HG03521 (cell line): ENCODE results near the gene SVOP.

ENCODE experiments used
- ATAC-seq: cut with Tn5 transposase; IDR thresholded peaks from one replicate; pipeline ENCODE4 v1.9.1; 2021; ENCODE audit warnings: mild to moderate bottlenecking, moderate library complexity; ENCODE audit not compliant: unreplicated experiment

The SVOP gene

DNA sequence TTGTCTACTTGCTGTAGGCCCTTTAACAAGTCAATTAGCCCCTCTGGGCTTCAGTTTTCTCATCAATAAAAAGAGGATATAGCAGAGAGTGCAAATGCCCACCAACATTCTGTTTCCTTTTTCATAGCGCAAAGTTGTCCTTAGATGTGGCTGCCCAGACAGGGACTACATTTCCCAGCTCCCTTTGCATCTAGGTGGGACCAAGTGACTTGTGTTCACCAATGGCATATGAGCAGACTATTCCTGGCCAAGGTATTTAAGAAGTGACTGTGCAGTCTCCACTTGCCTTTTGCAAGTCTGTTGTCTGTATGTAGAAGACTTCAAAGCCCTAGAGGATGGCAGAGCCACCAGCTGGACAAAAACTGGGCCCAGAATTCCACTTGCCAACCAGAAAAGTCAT, 81.3 kb downstream of the SVOP start:
- peak; percentile 59 for ATAC-seq

DNA sequence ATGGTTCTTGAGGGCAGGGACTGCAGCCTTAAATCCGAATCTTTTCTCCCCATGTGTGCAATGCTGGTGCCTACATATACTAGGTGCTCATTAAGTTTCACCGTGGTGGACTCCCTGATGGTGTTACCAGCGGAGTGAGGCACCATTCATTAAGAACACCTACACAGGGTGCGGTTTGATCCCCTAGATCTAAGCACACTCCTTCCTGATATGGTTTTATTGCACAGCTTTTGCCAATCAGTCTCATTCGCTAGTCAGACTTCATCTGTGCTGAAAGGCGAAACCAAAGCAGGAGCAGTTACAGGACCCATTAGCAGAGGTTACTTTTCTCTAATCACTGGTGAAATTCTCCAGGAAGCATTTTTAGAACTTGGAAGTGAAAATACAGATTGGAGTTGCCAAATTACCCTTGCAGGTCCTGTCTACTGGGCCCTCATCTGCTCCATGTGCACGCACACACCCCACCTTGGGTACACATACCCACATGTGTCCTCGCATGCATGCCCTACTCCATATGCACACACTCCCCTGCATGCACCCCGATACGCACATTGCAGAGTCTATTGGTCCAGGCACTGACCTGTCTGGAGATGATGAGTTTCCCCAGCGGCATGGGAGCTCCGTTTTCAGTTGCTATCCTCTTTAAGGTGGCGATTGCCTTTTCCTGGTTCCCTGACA, 82.5 kb downstream of the SVOP start:
- no peak for ATAC-seq

DNA sequence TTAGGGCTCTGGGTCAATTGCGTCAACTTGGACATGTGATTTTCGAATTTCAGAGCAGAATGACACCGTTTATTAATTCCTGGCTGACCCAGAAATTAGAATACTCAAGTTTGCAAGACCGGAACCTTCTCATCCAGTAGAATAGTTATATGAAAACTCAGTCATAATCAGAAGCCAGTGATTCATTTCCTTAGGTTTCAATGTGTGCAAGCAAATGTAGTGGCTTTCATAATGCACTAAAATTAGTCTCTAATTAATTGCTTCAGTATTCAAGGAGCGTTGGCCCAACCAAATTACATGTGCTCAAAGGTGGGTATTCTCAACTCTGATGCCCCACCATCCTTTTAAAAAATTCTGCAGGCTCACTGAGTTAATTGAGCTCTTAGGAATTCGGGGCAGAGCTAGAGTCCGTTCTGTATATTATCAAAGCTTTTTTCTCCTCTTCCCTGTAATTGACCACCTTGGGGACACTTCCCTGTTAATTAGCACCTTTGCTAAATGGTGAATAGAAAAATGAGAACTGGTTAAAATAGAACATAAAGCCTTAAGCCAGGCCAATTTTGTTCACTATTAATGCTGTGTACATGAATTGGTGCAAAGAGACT, 85.6 kb downstream of the SVOP start:
- no peak for ATAC-seq

DNA sequence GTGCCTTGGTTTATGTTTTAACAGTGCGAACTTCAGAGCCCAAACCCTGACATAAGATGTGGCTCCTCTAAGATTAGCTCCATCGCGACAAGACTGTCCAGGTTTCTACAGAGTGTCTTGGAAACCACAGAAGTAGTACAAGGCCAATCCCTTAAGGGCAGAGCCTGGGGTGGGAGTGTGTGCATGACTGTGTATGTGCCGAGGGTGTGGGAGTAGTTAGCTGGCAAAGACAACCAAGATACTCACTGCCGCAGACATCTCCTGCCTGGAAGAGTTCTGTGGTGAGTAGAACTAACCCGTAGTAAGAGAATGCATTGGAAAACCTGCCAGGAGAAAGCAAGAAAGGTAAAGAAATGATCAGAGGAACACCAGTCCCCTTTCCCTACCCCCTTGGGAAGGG, 86.9 kb downstream of the SVOP start:
- ATAC-seq, result no peak

DNA sequence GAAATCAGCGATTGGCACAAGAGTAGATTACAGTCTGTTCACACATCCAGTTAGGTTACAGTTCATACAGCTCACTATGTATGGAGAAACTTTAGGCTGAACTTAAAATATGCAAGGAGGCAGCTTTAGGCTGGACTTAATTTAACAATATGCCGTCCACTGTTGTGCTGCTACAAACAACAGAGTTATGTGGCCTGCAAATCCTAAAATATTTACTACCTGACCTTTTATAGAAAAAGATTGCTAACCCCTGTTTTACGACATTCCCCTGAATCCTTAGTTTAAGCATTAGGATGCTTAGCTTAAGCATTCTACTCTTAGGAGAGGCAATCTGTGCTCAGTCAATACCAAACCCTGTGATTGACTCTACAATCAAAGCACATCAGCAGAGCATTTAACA, 90.1 kb downstream of the SVOP start:
- ATAC-seq, result no peak

DNA sequence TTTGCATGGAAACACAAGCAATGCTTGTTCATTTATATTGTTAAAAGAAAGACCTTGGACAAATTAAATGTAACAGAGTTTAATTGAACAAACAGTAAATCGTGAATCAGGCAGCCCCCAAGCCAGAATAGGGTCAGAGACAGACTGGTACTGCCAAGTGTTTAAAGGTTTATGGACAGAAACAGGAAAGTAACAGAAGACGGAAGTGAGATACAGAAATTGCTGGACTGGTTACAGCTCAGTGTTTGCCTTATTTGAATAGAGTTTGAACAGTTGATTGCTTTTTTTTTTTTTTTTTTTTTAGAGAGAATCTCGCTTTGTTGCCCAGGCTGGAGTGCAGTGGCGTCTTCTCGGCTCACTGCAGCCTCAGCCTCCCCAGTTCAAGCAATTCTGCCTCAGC, 90.7 kb downstream of the SVOP start:
- no peak for ATAC-seq

DNA sequence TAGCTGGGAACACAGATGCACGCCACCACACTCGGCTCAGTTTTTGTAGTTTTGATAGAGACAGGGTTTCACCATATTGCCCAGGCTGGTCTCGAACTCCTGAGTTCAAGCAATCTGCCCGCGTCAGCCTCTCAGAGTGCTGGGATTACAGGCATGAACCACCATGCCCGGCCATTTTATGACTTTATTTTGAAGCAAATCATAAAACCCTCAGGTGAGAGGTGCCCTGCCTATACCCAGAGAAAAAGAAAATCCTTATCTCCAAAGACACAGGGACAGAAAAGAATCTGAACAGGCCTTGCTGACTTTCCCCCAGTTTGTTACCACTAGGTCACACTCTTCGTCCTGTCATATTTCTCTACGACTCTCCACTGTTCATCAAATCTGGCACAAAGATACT, 92.2 kb downstream of the SVOP start:
- ATAC-seq, result no peak

DNA sequence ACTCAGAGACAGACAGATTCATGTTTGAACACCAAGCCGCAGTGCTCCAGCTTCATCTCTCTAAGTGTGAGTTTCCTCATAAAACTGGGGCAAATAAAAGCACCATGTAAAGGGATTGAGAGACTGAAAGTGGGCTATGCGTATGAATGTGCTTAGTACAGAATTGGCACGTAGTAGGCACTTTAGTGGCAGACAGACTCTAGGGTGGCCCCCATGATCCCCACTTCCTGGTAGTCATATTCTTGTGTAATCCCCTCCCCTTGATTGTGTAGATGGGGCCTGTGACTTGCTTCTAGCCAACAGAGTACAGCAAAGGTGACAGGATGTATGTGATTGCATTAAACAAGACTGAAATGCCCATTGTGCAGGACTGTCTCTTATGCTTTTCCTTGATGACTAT, 98.0 kb downstream of the SVOP start:
- ATAC-seq, result no peak

DNA sequence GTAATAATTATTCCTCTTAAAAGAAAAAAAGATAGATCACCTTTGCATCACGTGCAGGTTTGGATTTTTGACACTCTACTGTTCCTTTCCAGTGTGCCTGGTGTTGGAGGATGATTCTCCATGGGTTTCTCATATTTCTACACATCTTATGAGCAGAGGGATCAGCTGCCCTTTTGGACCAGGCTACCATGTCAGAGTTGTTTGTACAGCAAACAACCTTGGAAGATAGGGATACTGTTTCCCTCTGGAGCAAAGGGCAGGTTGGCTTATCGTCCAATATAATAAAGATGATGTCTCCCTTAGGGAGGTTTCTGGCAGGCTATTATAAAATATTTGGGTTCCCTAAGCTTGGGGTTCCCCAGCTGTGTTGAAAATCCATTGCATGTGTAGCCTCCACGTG, 98.9 kb downstream of the SVOP start:
- no peak for ATAC-seq

DNA sequence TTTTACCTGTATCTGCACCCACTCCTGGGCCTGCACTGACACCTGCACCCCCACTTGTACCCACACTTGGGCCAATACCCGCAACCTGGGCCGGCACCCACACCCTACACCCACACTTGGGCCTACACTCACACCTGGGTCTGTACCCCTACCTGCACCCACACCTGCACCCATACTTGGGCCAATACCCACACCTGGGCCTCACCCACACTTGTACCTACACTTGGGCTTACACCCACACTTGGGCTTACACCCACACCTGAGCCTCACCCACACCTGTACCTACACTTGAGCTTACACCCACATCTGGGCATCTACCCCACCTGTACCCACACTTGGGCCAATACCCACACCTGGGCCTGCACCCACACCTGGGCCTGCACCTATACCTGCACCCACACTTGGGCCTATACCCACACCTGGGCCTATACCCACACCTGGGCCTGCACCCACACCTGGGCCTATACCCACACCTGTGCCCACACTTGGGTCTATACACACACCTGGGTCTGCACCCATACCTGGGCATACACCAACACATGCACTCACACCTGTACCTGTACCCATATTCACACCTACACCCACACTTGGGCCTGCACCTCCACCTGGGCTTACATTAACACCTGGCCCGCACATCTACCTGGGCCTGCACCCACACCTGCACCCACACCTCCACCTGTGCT, 101.8 kb downstream of the SVOP start:
- no peak for ATAC-seq

DNA sequence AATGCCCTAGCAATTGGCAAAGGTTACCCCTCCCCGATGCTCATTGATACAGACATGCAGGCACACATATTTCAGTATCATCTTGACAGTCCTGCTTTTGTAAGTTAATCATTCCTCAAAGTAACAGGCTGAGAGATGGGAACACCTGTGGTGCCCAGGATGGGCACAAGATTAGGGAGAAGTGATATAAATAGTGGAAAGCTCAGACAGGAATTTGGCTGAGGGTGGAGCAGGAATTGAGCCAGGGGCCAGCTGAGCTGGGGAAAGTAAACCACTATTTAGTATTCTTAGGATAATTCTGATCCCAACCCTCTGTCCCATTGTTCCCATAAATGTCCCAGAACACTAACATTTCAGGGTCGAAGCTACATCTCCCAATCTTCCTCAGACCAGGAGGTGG, 102.7 kb downstream of the SVOP start:
- no peak for ATAC-seq

DNA sequence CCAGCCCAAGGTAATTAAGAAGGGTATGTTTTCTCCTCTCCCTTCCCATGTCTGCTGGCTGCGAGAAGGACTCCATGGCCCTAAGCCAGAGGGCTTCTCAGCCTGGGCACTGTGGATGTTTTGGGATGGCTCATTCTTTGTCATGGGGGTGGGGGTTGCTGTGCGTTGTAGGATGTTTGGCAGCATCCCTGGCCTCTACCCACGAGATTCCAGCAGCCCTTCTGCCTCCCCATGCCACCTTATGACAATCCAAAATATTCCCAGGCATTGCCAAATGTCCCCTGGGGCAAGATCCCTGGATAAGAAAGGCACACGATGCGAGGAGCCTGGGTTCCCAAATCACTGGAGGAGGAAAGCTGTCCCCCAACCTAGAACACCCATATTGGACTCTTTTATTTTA, 104.5 kb downstream of the SVOP start:
- no peak for ATAC-seq

DNA sequence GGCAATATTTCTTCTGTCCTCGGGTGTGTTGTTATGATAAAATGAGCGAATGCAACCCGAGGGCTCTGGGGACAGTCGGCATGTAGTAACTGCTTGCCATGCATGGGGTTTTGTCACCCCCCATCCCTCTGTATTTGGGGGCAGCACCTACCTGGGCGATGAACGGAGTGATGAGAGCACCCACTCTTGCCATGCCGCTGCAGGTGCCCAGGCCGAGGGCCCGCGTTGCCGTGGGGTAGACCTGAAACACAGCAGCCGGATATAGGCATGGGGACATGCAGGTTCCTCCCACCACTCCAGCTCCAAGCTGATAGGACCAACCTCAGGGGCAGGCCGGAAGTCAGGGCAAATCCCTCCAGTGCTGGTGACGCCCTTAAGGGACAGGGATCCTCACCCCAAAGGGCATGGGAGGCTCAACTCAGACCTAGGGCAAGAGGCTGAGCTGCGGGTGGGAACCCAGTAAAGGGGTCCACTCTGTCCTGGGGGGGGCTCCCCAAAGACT, 105.2 kb downstream of the SVOP start:
- no peak for ATAC-seq

DNA sequence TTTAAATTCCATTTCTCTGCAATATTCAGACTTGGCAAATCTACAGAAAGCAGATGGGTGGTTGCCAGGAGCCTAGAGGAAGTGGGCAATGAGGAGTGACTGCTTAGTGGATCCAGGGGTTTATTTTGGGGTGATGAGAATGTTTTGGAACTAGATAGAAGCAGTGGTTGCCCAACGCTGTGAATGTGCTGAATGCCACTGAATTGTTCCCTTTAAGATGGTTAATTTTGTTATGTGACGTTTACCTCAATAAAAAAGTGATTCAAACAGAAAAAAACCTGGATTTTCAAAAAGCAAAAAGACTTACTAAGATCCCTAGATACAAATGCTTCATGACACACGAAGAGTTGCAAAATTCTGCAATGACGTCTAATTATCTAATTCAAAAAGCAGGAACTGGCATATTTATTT, 106.7 kb downstream of the SVOP start:
- ATAC-seq, result no peak

DNA sequence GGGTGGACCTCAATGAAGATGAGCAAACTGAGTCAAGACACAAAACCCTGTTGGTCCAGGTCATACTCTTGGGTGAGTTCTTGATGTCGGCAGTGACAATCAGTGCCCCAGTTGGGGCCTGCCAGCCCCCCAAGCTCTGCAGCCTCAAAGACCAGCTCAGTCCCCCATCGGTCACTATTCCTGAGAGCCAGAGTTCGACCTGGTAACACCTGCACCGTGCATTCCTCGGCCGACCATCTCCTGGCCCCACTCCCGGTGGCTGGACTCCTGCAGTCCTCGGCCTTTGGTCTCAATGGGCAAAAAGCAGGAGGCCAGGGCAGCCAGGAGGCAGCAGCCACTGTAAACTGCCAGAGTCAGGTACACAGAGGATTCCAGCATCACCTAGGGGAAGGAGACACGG, 108.5 kb downstream of the SVOP start:
- no peak for ATAC-seq

DNA sequence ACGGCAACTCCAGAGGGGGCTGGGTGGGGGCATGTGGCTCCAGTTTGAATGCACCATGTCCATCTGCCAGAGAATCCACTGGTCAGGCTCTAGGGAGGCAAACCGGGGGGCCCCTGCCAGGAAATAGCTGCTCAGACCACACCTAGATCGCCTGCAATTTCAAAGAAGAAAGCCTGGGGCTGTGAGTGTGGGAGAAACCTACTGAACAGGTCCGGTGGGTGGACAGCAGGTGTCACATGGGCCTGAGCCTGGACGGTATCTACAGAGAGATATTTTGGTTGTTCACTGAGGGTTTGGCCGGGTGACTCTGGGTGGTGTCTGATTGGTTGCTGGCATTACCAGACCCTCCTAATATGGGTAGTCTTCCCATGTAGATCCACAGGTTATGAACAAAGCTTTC, 109.0 kb downstream of the SVOP start:
- no peak for ATAC-seq

DNA sequence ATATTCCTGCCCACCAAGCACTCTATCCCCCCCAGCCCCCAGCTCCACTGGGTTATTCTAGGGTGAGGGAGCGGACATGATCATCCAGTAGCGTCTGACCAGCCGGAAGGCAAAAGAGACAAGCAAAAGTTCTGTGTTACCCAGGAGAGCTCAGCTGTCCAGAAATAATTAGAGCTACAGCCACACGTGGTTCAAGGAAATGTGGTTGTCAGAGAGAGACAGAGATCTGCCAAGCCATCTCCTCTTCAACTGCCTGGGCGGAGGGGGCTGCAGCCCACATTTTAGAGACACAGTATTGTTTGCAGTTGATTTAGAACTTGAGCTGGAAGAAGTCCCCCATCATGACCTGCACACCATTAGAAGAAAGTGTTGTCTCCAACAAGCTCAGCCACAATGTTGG, 110.5 kb downstream of the SVOP start:
- no peak for ATAC-seq

DNA sequence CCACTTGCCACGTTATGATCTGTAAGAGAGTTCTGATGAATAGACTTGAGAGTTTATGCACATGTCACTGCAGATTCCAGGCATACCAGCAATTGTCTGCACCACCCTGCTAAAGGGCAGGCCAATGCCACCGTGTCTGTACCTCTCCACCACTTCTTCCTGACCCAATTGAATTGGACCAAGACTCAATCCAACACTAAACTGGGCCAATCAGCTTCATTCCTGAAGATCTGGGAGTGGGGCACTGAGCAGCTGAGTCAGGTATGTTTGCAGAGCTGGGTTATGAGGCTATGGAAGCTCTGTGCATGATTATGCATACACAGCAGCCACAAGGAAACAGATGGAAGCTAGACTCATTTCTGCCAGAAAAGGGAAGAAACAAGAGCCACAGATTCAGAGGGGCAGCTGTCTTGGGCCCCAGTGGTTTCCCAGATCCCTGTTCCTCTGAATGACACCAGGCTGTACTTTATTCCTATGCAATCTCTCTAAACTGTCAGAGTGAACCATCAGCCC, 113.0 kb downstream of the SVOP start:
- no peak for ATAC-seq

DNA sequence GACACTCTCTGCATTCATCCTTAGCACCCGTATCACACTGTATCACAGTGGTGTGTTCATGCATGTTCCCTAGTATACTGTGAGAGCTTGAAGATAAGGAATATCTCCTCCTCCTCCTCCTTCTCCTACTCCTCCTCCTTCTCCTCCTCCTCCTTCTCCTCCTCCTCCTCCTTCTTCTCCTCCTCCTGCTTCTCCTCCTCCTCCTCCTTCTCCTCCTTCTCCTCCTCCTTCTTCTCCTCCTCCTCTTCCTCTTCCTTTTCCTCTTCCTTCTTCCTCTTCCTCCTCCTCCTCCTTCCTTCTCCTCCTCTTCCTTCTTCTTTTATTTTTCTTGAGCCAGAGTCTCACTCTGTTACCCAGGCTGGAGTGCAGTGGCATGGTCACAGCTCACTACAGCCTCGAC, 113.9 kb downstream of the SVOP start:
- ATAC-seq, result no peak

DNA sequence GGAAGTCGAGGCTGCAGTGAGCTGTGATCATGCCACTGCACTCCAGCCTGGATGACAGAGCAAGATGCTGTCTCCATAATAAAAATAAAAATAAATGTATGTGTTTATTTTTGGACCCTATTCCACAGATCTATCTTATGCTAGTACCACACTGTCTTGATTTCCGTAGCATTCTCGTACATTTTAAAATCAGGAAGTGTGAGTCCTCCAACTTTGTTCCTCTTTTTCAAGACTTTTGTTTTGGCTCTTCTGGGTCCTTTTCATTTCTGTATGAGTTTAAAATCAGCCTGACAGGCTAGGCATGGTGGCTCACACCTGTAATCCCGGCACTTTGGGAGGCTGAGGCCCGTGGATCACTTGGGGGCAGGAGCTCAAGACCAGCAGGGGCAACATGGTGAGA, 115.1 kb downstream of the SVOP start:
- no peak for ATAC-seq

DNA sequence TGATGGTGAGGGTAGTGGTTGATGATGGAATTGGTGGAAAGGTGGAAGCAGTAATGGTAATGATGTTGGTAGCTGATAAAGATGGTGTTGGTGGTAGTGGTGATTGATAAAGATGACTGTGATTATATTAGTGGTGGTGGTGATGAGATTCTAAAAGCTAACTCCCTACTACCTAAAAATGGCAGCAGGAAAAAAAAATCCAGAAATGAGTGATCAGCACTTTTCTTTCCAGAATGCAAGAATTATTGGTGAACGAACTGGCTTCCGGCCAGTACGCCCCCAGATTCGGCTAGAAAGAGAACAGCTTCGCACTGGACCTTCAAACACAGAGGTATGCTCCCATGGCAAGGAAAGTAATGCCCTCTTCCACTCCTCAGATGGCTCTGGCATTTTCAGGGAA, 121.7 kb downstream of the SVOP start:
- ATAC-seq, result no peak

DNA sequence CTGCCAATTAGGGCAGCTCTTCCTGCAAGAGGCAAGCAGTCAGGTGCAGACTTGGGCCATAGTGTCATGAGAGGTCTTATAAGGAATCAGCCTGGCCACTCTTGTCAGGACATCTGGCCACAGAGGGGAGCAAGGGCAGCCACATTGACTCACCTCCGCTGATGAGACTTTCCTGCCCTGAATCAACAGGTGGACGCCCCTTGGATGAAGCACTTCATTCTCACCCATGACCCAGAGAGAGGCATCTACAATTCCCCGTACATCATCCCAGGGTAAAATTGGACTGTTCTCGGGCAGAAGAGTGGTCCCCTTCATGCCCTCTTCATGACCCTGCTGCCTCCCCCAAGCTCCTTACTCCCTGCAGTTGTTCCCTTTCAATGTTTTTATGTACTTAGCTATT, 124.1 kb downstream of the SVOP start:
- ATAC-seq, result no peak
